ENCODE data around the gene SGCA. TPM values are rescaled to one million over a fixed set of nuclear protein-coding genes. Genes with fewer than 3 reads are reported as not detected.

SGCA gene
- total and polyA plus RNA-seq, 2 of the 13 experiments (the other 11 are each of a cell fraction or from before 2014, with no cell fraction given): not detected

DNA sequence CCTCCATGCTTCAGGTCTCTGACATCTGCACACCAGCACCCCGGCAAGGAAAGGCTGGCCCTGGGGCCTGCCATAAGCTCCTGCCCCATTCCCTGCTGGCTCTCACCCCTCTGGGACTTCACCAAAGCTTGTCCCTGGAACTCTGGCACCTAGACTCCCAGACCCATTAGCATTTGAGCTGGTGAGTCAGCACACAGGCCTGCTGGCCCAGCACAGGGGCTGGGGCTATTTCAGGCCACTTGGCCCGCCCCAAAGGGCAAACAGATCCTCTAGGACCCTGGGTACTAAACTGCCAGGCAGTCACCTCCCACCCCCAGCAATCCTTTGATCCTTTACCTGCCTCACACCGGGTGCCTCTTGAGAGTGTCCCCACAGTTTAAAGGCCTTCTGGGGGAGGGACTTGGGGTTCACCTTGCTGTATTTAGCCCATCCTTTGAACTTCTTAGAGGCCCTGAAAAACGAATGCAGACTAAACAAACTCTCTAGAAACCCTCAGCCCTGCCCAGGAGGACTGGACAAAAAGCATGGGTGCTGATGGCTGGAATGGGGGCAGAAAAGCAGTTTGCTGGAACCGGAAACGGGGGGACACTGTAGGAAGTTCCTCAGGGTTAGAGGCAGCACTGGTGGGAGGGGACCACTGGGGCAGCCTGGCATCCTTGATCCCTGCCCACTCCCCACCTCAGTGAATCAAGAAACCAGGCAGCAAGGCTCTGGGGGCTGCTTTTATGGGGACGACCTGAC is 32.6 kb upstream of the SGCA start (continued):
- TF ChIP-seq, protein P1, sequence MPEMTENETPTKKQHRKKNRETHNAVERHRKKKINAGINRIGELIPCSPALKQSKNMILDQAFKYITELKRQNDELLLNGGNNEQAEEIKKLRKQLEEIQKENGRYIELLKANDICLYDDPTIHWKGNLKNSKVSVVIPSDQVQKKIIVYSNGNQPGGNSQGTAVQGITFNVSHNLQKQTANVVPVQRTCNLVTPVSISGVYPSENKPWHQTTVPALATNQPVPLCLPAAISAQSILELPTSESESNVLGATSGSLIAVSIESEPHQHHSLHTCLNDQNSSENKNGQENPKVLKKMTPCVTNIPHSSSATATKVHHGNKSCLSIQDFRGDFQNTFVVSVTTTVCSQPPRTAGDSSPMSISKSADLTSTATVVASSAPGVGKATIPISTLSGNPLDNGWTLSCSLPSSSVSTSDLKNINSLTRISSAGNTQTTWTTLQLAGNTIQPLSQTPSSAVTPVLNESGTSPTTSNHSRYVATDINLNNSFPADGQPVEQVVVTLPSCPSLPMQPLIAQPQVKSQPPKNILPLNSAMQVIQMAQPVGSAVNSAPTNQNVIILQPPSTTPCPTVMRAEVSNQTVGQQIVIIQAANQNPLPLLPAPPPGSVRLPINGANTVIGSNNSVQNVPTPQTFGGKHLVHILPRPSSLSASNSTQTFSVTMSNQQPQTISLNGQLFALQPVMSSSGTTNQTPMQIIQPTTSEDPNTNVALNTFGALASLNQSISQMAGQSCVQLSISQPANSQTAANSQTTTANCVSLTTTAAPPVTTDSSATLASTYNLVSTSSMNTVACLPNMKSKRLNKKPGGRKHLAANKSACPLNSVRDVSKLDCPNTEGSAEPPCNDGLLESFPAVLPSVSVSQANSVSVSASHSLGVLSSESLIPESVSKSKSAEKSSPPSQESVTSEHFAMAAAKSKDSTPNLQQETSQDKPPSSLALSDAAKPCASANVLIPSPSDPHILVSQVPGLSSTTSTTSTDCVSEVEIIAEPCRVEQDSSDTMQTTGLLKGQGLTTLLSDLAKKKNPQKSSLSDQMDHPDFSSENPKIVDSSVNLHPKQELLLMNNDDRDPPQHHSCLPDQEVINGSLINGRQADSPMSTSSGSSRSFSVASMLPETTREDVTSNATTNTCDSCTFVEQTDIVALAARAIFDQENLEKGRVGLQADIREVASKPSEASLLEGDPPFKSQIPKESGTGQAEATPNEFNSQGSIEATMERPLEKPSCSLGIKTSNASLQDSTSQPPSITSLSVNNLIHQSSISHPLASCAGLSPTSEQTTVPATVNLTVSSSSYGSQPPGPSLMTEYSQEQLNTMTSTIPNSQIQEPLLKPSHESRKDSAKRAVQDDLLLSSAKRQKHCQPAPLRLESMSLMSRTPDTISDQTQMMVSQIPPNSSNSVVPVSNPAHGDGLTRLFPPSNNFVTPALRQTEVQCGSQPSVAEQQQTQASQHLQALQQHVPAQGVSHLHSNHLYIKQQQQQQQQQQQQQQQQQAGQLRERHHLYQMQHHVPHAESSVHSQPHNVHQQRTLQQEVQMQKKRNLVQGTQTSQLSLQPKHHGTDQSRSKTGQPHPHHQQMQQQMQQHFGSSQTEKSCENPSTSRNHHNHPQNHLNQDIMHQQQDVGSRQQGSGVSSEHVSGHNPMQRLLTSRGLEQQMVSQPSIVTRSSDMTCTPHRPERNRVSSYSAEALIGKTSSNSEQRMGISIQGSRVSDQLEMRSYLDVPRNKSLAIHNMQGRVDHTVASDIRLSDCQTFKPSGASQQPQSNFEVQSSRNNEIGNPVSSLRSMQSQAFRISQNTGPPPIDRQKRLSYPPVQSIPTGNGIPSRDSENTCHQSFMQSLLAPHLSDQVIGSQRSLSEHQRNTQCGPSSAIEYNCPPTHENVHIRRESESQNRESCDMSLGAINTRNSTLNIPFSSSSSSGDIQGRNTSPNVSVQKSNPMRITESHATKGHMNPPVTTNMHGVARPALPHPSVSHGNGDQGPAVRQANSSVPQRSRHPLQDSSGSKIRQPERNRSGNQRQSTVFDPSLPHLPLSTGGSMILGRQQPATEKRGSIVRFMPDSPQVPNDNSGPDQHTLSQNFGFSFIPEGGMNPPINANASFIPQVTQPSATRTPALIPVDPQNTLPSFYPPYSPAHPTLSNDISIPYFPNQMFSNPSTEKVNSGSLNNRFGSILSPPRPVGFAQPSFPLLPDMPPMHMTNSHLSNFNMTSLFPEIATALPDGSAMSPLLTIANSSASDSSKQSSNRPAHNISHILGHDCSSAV (CRISPR knock-in tag; IDR thresholded peaks at IDR 0.05; ENCODE audit: borderline replicate concordance): no peak
- peak; percentile 83 for TF ChIP-seq TCF7 (IDR thresholded peaks at IDR 0.05; ENCODE audit: low read depth)
- no peak for TF ChIP-seq PAF1 (CRISPR knock-in tag; IDR thresholded peaks at IDR 0.05)
- peak; percentile 59 for TF ChIP-seq ZNF143 (CRISPR knock-in tag; IDR thresholded peaks at IDR 0.05)
- TF ChIP-seq, protein P2, sequence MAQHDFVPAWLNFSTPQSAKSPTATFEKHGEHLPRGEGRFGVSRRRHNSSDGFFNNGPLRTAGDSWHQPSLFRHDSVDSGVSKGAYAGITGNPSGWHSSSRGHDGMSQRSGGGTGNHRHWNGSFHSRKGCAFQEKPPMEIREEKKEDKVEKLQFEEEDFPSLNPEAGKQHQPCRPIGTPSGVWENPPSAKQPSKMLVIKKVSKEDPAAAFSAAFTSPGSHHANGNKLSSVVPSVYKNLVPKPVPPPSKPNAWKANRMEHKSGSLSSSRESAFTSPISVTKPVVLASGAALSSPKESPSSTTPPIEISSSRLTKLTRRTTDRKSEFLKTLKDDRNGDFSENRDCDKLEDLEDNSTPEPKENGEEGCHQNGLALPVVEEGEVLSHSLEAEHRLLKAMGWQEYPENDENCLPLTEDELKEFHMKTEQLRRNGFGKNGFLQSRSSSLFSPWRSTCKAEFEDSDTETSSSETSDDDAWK (CRISPR knock-in tag; IDR thresholded peaks at IDR 0.05): no peak
- no peak for TF ChIP-seq CHD2 (IDR thresholded peaks at IDR 0.05; ENCODE audit: low read depth, low read length)
- no peak for TF ChIP-seq TMF1 (CRISPR knock-in tag; IDR thresholded peaks at IDR 0.05; ENCODE audit: low read depth)
- no peak for TF ChIP-seq ZNF564 (CRISPR knock-in tag; IDR thresholded peaks at IDR 0.05)
- no peak for TF ChIP-seq U2AF1 (optimal IDR thresholded peaks at IDR 0.05; ENCODE audit: low read depth, low read length)
- TF ChIP-seq, protein P3, sequence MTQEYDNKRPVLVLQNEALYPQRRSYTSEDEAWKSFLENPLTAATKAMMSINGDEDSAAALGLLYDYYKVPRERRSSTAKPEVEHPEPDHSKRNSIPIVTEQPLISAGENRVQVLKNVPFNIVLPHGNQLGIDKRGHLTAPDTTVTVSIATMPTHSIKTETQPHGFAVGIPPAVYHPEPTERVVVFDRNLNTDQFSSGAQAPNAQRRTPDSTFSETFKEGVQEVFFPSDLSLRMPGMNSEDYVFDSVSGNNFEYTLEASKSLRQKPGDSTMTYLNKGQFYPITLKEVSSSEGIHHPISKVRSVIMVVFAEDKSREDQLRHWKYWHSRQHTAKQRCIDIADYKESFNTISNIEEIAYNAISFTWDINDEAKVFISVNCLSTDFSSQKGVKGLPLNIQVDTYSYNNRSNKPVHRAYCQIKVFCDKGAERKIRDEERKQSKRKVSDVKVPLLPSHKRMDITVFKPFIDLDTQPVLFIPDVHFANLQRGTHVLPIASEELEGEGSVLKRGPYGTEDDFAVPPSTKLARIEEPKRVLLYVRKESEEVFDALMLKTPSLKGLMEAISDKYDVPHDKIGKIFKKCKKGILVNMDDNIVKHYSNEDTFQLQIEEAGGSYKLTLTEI (CRISPR knock-in tag; conservative IDR thresholded peaks at IDR 0.05): no peak
- peak; percentile 91 for TF ChIP-seq FOSL2 (CRISPR knock-in tag; IDR thresholded peaks at IDR 0.05)
- TF ChIP-seq, protein P4, sequence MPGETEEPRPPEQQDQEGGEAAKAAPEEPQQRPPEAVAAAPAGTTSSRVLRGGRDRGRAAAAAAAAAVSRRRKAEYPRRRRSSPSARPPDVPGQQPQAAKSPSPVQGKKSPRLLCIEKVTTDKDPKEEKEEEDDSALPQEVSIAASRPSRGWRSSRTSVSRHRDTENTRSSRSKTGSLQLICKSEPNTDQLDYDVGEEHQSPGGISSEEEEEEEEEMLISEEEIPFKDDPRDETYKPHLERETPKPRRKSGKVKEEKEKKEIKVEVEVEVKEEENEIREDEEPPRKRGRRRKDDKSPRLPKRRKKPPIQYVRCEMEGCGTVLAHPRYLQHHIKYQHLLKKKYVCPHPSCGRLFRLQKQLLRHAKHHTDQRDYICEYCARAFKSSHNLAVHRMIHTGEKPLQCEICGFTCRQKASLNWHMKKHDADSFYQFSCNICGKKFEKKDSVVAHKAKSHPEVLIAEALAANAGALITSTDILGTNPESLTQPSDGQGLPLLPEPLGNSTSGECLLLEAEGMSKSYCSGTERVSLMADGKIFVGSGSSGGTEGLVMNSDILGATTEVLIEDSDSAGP (CRISPR knock-in tag; IDR thresholded peaks at IDR 0.05; ENCODE audit: borderline replicate concordance): peak; percentile 56; the same call in 1 of the 2 replicates
- peak; percentile 75 for TF ChIP-seq FOSL1 (CRISPR knock-in tag; IDR thresholded peaks at IDR 0.05; ENCODE audit: borderline replicate concordance)
- no peak for TF ChIP-seq ONECUT2 (CRISPR knock-in tag; IDR thresholded peaks at IDR 0.05)
- TF ChIP-seq HES4 (CRISPR knock-in tag; IDR thresholded peaks at IDR 0.05; ENCODE audit: borderline replicate concordance): no peak
- no peak for TF ChIP-seq HDAC6 (IDR thresholded peaks at IDR 0.05; ENCODE audit: low read depth, low read length)
- TF ChIP-seq AGO2 (optimal IDR thresholded peaks at IDR 0.05; ENCODE audit: low read depth, low read length): no peak
